HG03558 (cell line): ENCODE measurements around the gene ADAMTS16.

ENCODE experiments used
- ATAC-seq: cut with Tn5 transposase; IDR thresholded peaks from one replicate; pipeline ENCODE4 v1.9.1; 2021; ENCODE audit warnings: moderate number of reproducible peaks; ENCODE audit not compliant: unreplicated experiment; ENCODE audit errors: extremely low read depth

Gene ADAMTS16

DNA sequence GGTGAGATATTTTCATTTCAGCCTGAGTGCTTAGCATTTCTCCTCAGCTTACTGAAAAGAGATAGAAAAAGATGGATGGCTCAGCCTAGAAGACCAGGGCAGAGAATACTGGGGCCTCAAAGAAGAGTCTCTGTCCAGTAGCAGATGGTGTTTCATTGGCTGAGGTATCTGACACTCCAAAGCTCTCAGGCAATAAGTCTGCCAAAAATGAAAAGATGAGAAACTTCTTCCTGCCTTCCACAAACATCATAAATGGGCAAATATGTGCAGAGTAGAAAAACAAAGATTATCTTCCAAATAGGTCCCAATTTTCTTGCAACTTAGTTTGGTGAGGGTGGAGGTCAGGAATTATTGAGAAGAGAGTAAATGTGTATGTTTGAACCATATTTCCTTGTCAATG lies 195.0 kb downstream of the ADAMTS16 start:
- ATAC-seq = no peak

GRCh38 chr5:5335700-5336264 lies 195.7 kb downstream of the ADAMTS16 start:
- ATAC-seq = no peak

- ATAC-seq = no peak
Measured at GRCh38 chr5:5339257-5339656, 199.1 kb downstream of the ADAMTS16 start.

DNA sequence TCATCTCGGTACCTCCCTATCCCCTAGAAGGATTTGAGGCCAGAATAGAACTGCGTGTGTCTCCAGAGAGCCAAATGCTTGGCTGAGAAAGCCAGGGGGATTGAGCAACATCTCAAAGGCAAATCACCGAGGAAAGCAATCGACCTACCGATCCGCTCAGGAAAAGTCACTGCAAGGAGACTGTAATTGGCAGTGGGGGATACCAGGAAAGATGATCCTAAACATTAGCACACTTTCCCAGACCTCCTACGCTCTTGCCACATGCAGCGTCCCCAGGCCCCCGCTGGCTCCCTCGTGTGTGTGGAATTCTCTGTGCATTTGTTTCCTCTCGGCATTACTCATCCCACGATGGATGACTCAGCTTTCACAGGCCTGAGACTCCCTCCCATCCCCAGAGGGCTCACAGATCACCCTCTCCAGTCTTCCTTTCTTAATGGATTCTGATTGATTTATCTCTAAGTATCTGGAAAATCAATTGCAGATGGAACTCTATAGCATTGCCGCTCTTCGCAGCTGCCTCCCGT lies 200.1 kb downstream of the ADAMTS16 start:
- ATAC-seq = no peak

GRCh38 chr5:5341531-5342292 lies 201.6 kb downstream of the ADAMTS16 start:
- no peak for ATAC-seq

- no peak for ATAC-seq
Measured at GRCh38 chr5:5342784-5343183, 202.7 kb downstream of the ADAMTS16 start.

DNA sequence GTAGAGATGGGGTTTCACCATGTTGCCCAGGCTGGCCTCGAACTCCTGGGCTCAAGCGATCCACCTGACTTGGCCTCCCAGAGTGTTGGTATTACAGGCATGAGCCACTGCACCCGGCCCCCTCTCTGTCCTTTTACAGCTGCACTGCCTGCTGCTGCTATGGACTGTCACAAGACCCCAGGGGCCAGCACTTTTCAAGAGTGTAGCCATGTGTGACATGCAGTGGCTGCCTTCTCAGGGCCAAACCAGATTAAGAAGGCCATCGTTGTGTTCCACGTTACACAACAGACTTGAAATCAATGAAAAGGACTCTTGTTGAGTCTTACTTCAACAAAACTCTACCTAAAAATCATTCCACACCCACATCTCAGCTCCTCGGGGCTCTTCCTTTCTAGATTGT lies 203.4 kb downstream of the ADAMTS16 start:
- ATAC-seq = no peak

GRCh38 chr5:5344051-5344571 lies 204.0 kb downstream of the ADAMTS16 start:
- no peak for ATAC-seq

DNA sequence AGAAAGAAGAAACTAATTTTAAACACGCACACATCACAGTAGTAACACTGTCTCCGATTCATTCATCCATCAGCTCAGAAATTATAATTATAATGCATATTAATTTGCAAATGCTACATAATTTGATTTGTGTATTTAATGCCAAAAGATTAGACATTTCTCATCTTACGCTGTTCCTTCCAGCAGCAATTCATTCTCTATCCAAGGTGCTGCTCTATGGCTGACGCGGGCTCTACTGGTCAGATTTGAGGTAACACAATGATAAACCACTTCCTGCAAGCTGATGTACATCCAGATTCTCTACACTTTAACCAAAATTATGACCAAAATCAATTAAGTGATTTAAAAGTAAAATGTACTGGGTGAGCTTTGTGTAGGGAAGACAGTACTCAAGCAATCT lies 204.5 kb downstream of the ADAMTS16 start:
- no peak for ATAC-seq

- ATAC-seq = no peak
Measured at GRCh38 chr5:5347442-5347841, 207.3 kb downstream of the ADAMTS16 start.

DNA sequence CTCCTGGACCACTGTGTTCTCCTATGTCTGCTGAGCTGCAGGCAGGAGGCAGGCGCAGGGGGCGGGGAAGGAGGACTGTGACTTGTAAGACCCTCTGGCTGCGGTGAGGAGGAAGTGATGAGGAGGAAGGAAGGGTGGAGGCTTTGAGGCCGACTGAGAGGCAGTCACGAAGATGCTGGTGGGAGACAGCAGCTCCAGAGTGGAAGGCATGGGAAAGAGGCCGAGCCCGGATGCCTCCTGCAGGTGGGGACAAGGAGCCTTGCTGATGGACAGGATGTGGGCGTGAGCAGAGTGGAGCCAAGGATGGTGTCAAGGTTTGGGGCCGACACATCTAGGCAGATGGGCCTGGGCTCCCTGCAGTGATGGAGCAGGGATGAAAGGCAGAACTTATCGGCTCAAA lies 208.0 kb downstream of the ADAMTS16 start:
- no peak for ATAC-seq

- ATAC-seq = no peak
Measured at GRCh38 chr5:5348576-5348975, 208.4 kb downstream of the ADAMTS16 start.

DNA sequence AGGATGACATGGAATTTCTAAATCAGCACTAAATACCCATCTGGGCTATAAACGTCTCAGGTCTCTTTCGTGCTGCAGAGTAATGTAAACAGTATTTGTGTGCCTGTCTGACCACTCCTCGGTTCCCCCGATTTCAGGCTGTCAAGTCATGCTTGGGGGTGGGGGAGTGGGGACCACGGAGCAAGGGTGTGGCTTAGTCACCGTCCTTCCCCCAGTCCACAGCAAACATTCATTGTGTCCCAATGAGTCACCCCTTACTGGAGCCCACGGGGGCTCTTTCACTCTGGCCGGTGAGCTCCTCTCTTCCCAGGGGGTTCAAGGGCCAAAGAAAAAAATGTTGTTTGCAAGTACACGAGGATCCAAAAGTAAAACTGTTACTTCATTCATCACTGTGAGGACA lies 210.0 kb downstream of the ADAMTS16 start:
- no peak for ATAC-seq

- no peak for ATAC-seq
Measured at GRCh38 chr5:5351288-5351979, 211.3 kb downstream of the ADAMTS16 start.

DNA sequence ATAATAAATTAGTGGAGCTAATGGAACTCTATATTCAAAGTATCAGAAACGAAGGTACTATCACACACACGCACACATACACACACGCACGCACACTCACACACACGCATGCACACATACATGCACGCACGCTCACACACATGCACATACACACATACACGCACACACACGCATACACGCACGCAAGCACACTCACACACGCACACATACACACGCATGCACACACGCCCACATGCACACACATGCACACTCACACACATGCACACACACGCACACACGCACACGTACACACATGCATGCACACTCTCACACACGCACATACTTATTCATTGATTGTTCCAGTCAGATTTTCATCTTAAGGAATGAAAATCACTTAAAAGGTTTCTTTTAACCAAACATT lies 212.5 kb downstream of the ADAMTS16 start:
- no peak for ATAC-seq

DNA sequence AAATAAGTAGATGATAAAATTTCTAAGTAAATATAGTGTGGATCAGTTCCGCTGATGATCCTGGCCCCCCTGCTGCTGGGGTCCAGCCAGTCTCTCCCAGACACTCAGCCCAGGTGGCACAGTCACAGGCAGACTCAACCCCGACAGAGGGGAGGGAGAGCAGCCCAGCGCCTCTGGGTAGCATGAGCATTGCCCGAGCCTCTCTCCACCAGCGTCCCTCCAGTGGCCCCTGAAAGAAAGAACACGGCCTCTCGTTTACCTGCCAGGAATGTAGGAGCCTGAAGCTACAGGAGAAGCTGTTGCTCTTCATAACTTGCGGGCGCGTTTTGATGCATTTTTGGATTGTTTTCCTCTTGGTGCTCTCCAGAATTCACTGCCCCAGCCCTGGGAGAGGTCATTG lies 213.6 kb downstream of the ADAMTS16 start:
- no peak for ATAC-seq

DNA sequence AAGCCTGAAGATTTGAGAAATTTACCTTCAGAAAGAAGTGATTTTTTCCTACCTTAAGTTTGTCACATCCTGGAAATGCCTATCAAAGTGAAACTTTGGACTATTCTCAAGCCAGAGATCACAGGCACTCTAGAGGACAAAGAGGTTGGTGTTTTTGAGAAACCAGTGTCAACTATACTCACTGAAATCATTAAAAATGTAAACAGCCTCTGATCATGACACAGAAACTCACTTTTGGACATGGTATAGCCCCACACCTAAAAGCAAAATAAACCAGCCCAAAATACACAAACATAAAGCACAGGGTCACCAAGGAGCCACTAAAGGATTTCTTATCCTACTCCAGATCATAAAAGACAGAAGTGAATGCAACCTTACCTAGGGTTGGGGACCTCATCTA lies 216.6 kb downstream of the ADAMTS16 start:
- ATAC-seq = no peak

DNA sequence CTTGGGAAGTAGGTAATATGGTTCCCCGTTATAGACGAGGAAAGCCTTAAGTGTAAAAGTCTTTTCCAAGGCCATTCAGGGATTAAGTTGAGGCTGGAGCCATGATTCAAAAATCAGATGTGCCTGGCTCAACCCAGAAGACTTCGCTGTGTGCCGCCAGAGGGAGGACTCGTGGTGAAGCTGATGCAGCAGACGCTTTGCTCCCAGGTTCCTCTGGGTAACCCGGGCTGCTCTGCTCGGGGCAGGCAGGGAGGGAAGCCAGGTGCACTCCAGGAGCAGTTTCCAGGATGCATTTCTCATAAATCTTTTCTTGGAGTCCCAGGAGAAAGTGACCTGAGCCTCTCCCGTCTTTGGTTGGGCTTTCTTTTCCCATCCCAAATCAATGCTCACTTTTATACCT lies 219.5 kb downstream of the ADAMTS16 start:
- ATAC-seq = no peak

DNA sequence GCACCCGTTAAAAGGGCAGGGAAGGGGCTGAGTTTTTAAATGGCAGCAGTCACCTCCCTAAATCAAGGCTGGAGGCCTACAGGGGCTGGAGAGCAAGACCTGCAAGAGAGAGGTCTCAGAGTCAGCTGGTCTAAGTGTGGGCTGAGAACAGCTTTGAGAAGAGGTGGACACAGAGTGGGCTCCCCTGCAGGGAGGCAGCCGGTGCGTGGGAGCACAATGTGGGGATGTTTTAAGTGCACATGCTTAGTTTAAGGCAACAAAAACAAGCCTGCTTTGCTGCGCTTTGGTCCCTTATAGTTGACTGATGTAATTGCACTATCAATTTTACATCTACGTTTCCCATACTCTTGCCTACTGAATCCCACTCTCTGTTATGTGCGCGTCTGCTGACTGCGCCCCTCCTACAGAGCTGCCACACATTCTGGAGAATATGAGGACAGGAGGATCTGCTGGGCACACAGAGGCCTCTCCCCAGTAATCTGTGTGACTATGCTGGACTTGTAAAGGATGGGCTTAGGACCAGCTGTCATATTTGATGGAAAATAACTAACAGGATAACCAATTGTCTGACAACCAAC lies 220.3 kb downstream of the ADAMTS16 start:
- no peak for ATAC-seq

DNA sequence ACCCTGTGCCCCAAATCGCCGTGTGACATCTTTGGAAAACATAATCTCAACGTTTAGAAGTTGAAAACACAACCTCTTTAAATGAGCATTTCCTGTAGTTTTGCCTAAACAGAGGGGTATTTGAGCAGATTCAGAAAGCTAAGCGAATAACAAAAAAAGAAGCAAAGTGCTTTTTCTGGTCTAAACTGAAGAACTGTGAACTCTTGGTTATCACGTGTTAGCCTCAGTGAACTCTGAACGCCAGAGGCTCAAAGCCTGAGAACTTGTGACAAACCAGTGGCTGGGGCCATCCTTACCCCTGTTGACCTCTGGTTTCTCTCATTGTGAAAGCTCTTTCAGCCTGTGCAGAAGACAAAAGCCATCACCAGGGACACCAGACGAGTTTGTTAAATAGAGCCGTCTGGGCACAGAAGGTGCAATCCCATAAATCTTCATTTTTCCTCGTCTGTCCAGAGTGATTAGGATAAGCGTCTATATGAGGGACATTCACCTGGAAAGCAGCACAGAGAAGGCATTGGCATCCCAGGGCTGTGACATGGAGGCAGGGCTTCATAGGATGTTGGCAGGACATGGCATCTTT lies 220.9 kb downstream of the ADAMTS16 start:
- ATAC-seq = no peak
